Testis (tissue), 3 donors: ENCODE data around the gene OPHN1. TPM values are rescaled to one million over a fixed set of nuclear protein-coding genes. Genes with fewer than 3 reads are reported as not detected.

Experiments
- DNase-seq: peaks from one replicate; pipeline ENCODE4 v3.0.0-alpha.2; 2019
- H3K27ac ChIP-seq, 2 donors: fragments of 200-600 bp; sonication (generic); one replicate each; pipeline ENCODE4 v1.5.1; 2019
- H3K27me3 ChIP-seq: fragments of 200-600 bp; sonication (generic); one replicate; pipeline ENCODE4 v1.5.1; 2019
- H3K36me3 ChIP-seq: fragments of 200-600 bp; sonication (generic); one replicate; pipeline ENCODE4 v1.5.1; 2017; ENCODE audit warnings: low read depth; ENCODE audit errors: missing control alignments
- H3K4me1 ChIP-seq: fragments of 200-600 bp; sonication (generic); one replicate; pipeline ENCODE4 v1.5.1; 2019
- H3K4me3 ChIP-seq, 2 donors: fragments of 200-600 bp; sonication (generic); one replicate each; pipeline ENCODE4 v1.5.1; 2017 to 2019
- H3K9me3 ChIP-seq: fragments of 200-600 bp; sonication (generic); one replicate; pipeline ENCODE4 v1.5.1; 2017
- POLR2A ChIP-seq: fragments of 450-650 bp; IDR thresholded peaks from one replicate; pipeline ENCODE4 v1.6.1; 2017; ENCODE audit warnings: antibody characterized with exemption, mild to moderate bottlenecking, moderate library complexity
- WGBS, 2 donors: methylation state at CpG; one replicate each; pipeline ENCODE4 v1.1.5; 2018; 5-methylcytosine and 5-hydroxymethylcytosine counted together
- intact Hi-C: fragments of 100-400 bp; cut with DNase I; formaldehyde crosslinking; loops from one replicate; pipeline ENCODE4 v1.15.1; 2023; ENCODE audit warnings: low total_unique reads
- polyA plus RNA-seq: library from polyadenylated mRNA; stranded (reverse); fragments of 350-450 nt; fragmentation: Illumina TruSeq; extraction: RNeasy Lipid Tissue Mini Kit (QIAGEN cat#74804); gene quantifications from one replicate; pipeline ENCODE4 v1.2.3, GENCODE V29; 2014; ENCODE audit warnings: low read depth, low replicate concordance; ENCODE audit not compliant: insufficient read depth
- small RNA-seq, 2 donors: library from RNA; depleted of rRNA; stranded (forward); fragments of <200 nt; gene quantifications; one replicate each; pipeline ENCODE3, GENCODE V24; 2016
- total RNA-seq, 2 donors: library from RNA; depleted of rRNA; stranded (reverse); fragments of >200 nt; gene quantifications; one replicate each; pipeline ENCODE4 v1.2.3, GENCODE V29; 2016
- TF ChIP-seq, protein P1 (sequence below), 3 experiments: fragments of 450-650 bp in 2 of 3; fragments of 200-600 bp in 1 of 3; sonication (generic) in 1 of 3; IDR thresholded peaks; one replicate each; pipeline ENCODE4 v1.5.1; 2016 to 2019; ENCODE audit warnings: antibody characterized with exemption in 3 of 3, mild to moderate bottlenecking in 2 of 3, moderate library complexity in 1 of 3

Gene OPHN1
- total and polyA plus RNA-seq, 3 donors from 2014 or later, result 2.3 to 5.7 (median 5.5) TPM

GRCh38 chrX:68018248-68019203 is 414.8 kb downstream of the OPHN1 start:
- no peaks in the 10 kb centered on the region for H3K36me3 ChIP-seq
- DNase-seq, result peak; percentile 50

DNA sequence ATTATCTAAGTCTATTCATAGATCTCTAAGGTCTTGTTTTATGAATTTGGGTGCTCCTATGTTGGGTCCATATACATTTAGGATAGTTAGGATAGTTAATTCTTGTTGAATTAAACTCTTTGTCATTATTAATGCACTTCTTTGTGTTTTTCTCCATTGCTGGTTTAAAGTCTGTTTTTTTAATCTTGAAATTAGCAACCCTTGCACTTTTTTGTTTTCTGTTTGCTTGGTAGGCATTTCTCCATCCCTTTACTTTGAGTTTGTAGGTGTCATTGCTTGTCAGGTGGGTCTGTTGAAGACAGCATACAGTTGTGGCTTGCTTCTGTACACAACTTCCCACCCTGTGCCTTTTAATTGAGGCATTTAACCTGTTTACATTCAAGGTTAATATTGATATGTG is 434.8 kb downstream of the OPHN1 start:
- TF ChIP-seq POLR2A, result no peak
- TF ChIP-seq, protein P1, sequence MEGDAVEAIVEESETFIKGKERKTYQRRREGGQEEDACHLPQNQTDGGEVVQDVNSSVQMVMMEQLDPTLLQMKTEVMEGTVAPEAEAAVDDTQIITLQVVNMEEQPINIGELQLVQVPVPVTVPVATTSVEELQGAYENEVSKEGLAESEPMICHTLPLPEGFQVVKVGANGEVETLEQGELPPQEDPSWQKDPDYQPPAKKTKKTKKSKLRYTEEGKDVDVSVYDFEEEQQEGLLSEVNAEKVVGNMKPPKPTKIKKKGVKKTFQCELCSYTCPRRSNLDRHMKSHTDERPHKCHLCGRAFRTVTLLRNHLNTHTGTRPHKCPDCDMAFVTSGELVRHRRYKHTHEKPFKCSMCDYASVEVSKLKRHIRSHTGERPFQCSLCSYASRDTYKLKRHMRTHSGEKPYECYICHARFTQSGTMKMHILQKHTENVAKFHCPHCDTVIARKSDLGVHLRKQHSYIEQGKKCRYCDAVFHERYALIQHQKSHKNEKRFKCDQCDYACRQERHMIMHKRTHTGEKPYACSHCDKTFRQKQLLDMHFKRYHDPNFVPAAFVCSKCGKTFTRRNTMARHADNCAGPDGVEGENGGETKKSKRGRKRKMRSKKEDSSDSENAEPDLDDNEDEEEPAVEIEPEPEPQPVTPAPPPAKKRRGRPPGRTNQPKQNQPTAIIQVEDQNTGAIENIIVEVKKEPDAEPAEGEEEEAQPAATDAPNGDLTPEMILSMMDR (IDR thresholded peaks at IDR 0.05), result no peak
- no peaks in the 10 kb centered on the region for H3K27me3 ChIP-seq
- H3K36me3 ChIP-seq, result no peaks in the 10 kb centered on the region
- intact Hi-C loops, result no loop called here
- H3K4me3 ChIP-seq, result no peak overlapping the region
- H3K27ac ChIP-seq, result no peak overlapping the region
- H3K9me3 ChIP-seq, result no peaks in the 10 kb centered on the region
- no peak for DNase-seq
- H3K4me1 ChIP-seq, result no peaks in the 10 kb centered on the region

More at GRCh38 chrX:68018248-68019203, 414.8 kb downstream of the OPHN1 start:
- no peaks in the 10 kb centered on the region for H3K27me3 ChIP-seq
- no peaks in the 10 kb centered on the region for H3K4me1 ChIP-seq
- no peak overlapping the region for H3K4me3 ChIP-seq
- 83 to 87% methylated on average over 4 to 8 of the region's 9 CpGs for WGBS, 2 donors
- intact Hi-C loops, result no loop called here
- no peak for TF ChIP-seq POLR2A
- TF ChIP-seq, protein P1 (IDR thresholded peaks at IDR 0.05), result peak in 2 of 3 experiments; percentile 12 to 29
- no peaks in the 10 kb centered on the region for H3K9me3 ChIP-seq
- H3K27ac ChIP-seq, result no peak overlapping the region

Small RNA genes within 50 kb of the gene (small RNA-seq; reads per million reads assigned to genes)
- 0 reads per million in 2 donors for gene RF00019
- 0 reads per million in 2 donors for gene RNU6-1225P

Other genes with a start within 250 kb of the OPHN1 start
- gene YIPF6, start 65.6 kb upstream of the OPHN1 start, total RNA-seq, result 10 to 100 TPM; 30.5 to 35.7 TPM
- 16.2 TPM for gene YIPF6, start 65.6 kb upstream of the OPHN1 start, polyA plus RNA-seq
- 1 to 10 TPM; 2.3 to 4.0 TPM for gene STARD8, start 214.2 kb upstream of the OPHN1 start, total RNA-seq
- gene STARD8, start 214.2 kb upstream of the OPHN1 start, polyA plus RNA-seq, result 3.1 TPM